Keratinocyte (primary cell): ENCODE results near the gene POU3F1. TPM values are rescaled to one million over a fixed set of nuclear protein-coding genes. Genes with fewer than 3 reads are reported as not detected.

Experiments used
- DNase-seq: peaks from one replicate; pipeline ENCODE4 v3.0.0-alpha.2; 2011; ENCODE audit warnings: low read depth, missing footprints, low spot score
- FAIRE-seq: peaks from 2 replicates; lab custom pipeline; 2011; peaks lifted over from hg19 to GRCh38; lab: Jason Lieb, UNC
- H2AFZ ChIP-seq: 2 replicates; pipeline ENCODE4 v1.6.0; 2012; ENCODE audit warnings: low read length, control low read depth, inconsistent platforms; ENCODE audit not compliant: control insufficient read depth
- H3K27ac ChIP-seq: 2 replicates; pipeline ENCODE4 v1.5.1; 2011; ENCODE audit warnings: low read length; ENCODE audit not compliant: control insufficient read depth, insufficient read depth
- H3K27me3 ChIP-seq: 3 replicates; pipeline ENCODE4 v1.6.0; 2011; ENCODE audit warnings: low read length; ENCODE audit not compliant: control insufficient read depth, insufficient read depth; ENCODE audit errors: extremely low read depth
- H3K36me3 ChIP-seq, 2 experiments: 2 replicates in 1 of 2; 3 replicates in 1 of 2; pipeline ENCODE4 v1.5.1; 2011; ENCODE audit warnings: low read length in 2 of 2, mild to moderate bottlenecking in 1 of 2; ENCODE audit not compliant: control insufficient read depth in 2 of 2, insufficient read depth in 2 of 2; ENCODE audit errors: extremely low read depth in 1 of 2
- H3K4me1 ChIP-seq: 3 replicates; pipeline ENCODE4 v1.5.1; 2011; ENCODE audit warnings: low read length; ENCODE audit not compliant: control insufficient read depth, insufficient read depth; ENCODE audit errors: extremely low read depth
- H3K4me2 ChIP-seq: 3 replicates; pipeline ENCODE4 v1.6.0; 2011; ENCODE audit warnings: low read depth, low read length; ENCODE audit not compliant: control insufficient read depth, insufficient read depth; ENCODE audit errors: extremely low read depth
- H3K4me3 ChIP-seq, 3 experiments: fragments of 200-600 bp in 1 of 3; sonication (generic) in 1 of 3; 2 replicates in 2 of 3; 3 replicates in 1 of 3; pipeline ENCODE4 v1.5.1; 2011 to 2016; ENCODE audit warnings: low read length in 3 of 3, mild to moderate bottlenecking in 3 of 3, control low read depth in 2 of 3, inconsistent platforms in 1 of 3, low read depth in 1 of 3, mixed read lengths in 1 of 3, mixed run types in 1 of 3, moderate library complexity in 1 of 3; ENCODE audit not compliant: control insufficient read depth in 2 of 3, insufficient read depth in 2 of 3; ENCODE audit errors: extremely low read depth in 1 of 3
- H3K79me2 ChIP-seq: 2 replicates; pipeline ENCODE4 v1.6.0; 2012; ENCODE audit warnings: low read length; ENCODE audit not compliant: control insufficient read depth, insufficient read depth
- H3K9ac ChIP-seq: 3 replicates; pipeline ENCODE4 v1.6.0; 2011; ENCODE audit warnings: low read length; ENCODE audit not compliant: control insufficient read depth, insufficient read depth; ENCODE audit errors: extremely low read depth
- H3K9me1 ChIP-seq: 3 replicates; pipeline ENCODE4 v1.6.0; 2011; ENCODE audit warnings: low read length; ENCODE audit not compliant: control insufficient read depth, insufficient read depth; ENCODE audit errors: extremely low read depth
- H3K9me3 ChIP-seq: 2 replicates; pipeline ENCODE4 v1.5.1; 2012; ENCODE audit warnings: low read depth, low read length; ENCODE audit not compliant: control insufficient read depth
- H4K20me1 ChIP-seq: 3 replicates; pipeline ENCODE4 v1.6.0; 2011; ENCODE audit warnings: low read length; ENCODE audit not compliant: control insufficient read depth, insufficient read depth; ENCODE audit errors: extremely low read depth
- CTCF ChIP-seq, 3 experiments: IDR thresholded peaks in 1 of 3; conservative IDR thresholded peaks in 1 of 3; optimal IDR thresholded peaks in 1 of 3; 2 replicates in 2 of 3; 3 replicates in 1 of 3; pipeline versions ENCODE3 to v1.5.1; 2011; ENCODE audit warnings: low read length in 3 of 3, mild to moderate bottlenecking in 3 of 3, moderate library complexity in 2 of 3, control low read depth in 1 of 3, inconsistent platforms in 1 of 3; ENCODE audit not compliant: insufficient read depth in 2 of 3; ENCODE audit errors: extremely low read depth in 1 of 3
- EZH2 ChIP-seq: IDR thresholded peaks from one replicate; pipeline ENCODE4 v1.6.1; 2012; ENCODE audit warnings: inconsistent platforms, mild to moderate bottlenecking, low read length, moderate library complexity
- dilution Hi-C: fragments of 300-500 bp; cut with MboI; formaldehyde crosslinking; loops from one replicate; pipeline ENCODE4 v1.7.0; 2020; ENCODE audit warnings: low sequenced_read_pairs; ENCODE audit not compliant: extremely low pct_ligation_motif_present
- polyA plus RNA-seq, 5 experiments: library from polyadenylated mRNA; depleted of rRNA in 3 of 5; stranded (reverse) in 3 of 5; stranded (forward) in 1 of 5; unstranded in 1 of 5; fragments of >200 nt; gene quantifications; 1 replicate in 1 of 5; 2 replicates in 3 of 5; 3 replicates in 1 of 5; pipeline versions ENCODE4 v1.2.1 to v1.2.3, GENCODE V29; 2011 to 2012; ENCODE audit warnings: missing spikeins in 2 of 5, low read depth in 1 of 5, low replicate concordance in 1 of 5

POU3F1 gene
- polyA plus RNA-seq, 1 donor (not counting 4 experiments of a cell fraction or from before 2014, with no cell fraction given): 0.59 TPM

- Histone ChIP-seq H3K4me3 (no peak overlapping the region), H4K20me1 (no peaks in the 10 kb centered on the region), H3K27me3 (no peaks in the 10 kb centered on the region), H3K9me3 (no peaks in the 10 kb centered on the region), H3K4me2 (peak overlapping the region; percentile 61), H3K9ac (no peak overlapping the region), H2AFZ (no peak overlapping the region), H3K79me2 (no peaks in the 10 kb centered on the region), H3K36me3 (no peaks in the 10 kb centered on the region), H3K9me1 (no peaks in the 10 kb centered on the region), H3K4me1 (peaks cover 25% of the 10 kb centered on the region), H3K27ac (no peak overlapping the region)
- dilution Hi-C loops: no loop called here
- no peak for TF ChIP-seq EZH2
- DNase-seq (no peak), FAIRE-seq (no peak)
These were observed 27.7 kb upstream of the POU3F1 start for GRCh38 chr1:38074302-38074677.

GRCh38 chr1:38073534-38074301 lies 27.1 kb upstream of the POU3F1 start:
- FAIRE-seq (peak; percentile 90), DNase-seq (no peak)
- Histone ChIP-seq H3K27ac (no peak overlapping the region), H3K36me3 (no peaks in the 10 kb centered on the region), H3K4me1 (peaks cover 25% of the 10 kb centered on the region), H3K9me3 (no peaks in the 10 kb centered on the region), H3K4me3 (no peak overlapping the region), H3K79me2 (no peaks in the 10 kb centered on the region), H3K9me1 (no peaks in the 10 kb centered on the region), H3K4me2 (peak overlapping the region; percentile 61), H2AFZ (peak overlapping the region; percentile 18), H4K20me1 (no peaks in the 10 kb centered on the region), H3K27me3 (no peaks in the 10 kb centered on the region), H3K9ac (peak overlapping the region; percentile 5)
- dilution Hi-C loops: no loop called here
- TF ChIP-seq EZH2: no peak
- no peak for TF ChIP-seq CTCF (optimal IDR thresholded peaks at IDR 0.05 in 1 of 3, IDR thresholded peaks at IDR 0.05 in 1 of 3, conservative IDR thresholded peaks at IDR 0.05 in 1 of 3; ENCODE audit: extremely low read depth in 1 of 3, insufficient read depth in 2 of 3, low read length in 3 of 3)
